ENCODE results near the gene NEURL1.

- TF ChIP-seq CTCF (IDR thresholded peaks at IDR 0.05), result no peak
- no peak for TF ChIP-seq POLR2A (IDR thresholded peaks at IDR 0.05)
These were observed 61.2 kb downstream of the NEURL1 start for GRCh38 chr10:103554488-103555324.
